Raji (cell line): ENCODE measurements around the gene PRDM16.

Source experiments
- POLR2A ChIP-seq: IDR thresholded peaks from 2 replicates; pipeline ENCODE4 v1.6.1; 2011; ENCODE audit warnings: low read depth, low read length, control low read depth; ENCODE audit not compliant: insufficient read depth

Gene PRDM16

GRCh38 chr1:3471356-3472087 is 402.5 kb downstream of the PRDM16 start:
- TF ChIP-seq POLR2A = no peak

GRCh38 chr1:3472088-3472850 is 403.3 kb downstream of the PRDM16 start:
- no peak for TF ChIP-seq POLR2A

- TF ChIP-seq POLR2A = no peak
Measured at GRCh38 chr1:3472906-3473305, 403.9 kb downstream of the PRDM16 start.

- no peak for TF ChIP-seq POLR2A
Measured at GRCh38 chr1:3473381-3473844, 404.4 kb downstream of the PRDM16 start.

GRCh38 chr1:3474016-3474415 is 405.0 kb downstream of the PRDM16 start:
- TF ChIP-seq POLR2A = no peak

- TF ChIP-seq POLR2A = no peak
Measured at GRCh38 chr1:3474421-3474820, 405.4 kb downstream of the PRDM16 start.

- no peak for TF ChIP-seq POLR2A
Measured at GRCh38 chr1:3475839-3476573, 407.0 kb downstream of the PRDM16 start.

GRCh38 chr1:3476666-3477065 is 407.7 kb downstream of the PRDM16 start:
- no peak for TF ChIP-seq POLR2A

- TF ChIP-seq POLR2A = no peak
Measured at GRCh38 chr1:3477241-3477995, 408.4 kb downstream of the PRDM16 start.

GRCh38 chr1:3478187-3478586 is 409.2 kb downstream of the PRDM16 start:
- TF ChIP-seq POLR2A = no peak

GRCh38 chr1:3479511-3480368 is 410.7 kb downstream of the PRDM16 start:
- no peak for TF ChIP-seq POLR2A

GRCh38 chr1:3480369-3480719 is 411.3 kb downstream of the PRDM16 start:
- no peak for TF ChIP-seq POLR2A

- TF ChIP-seq POLR2A = no peak
Measured at GRCh38 chr1:3481046-3481445, 412.0 kb downstream of the PRDM16 start.

- TF ChIP-seq POLR2A = no peak
Measured at GRCh38 chr1:3481836-3482375, 412.9 kb downstream of the PRDM16 start.
